GM12872 (cell line): ENCODE measurements around the gene NRK.

ENCODE experiments used
- CTCF ChIP-seq: IDR thresholded peaks from 3 replicates; pipeline ENCODE4 v1.5.1; 2011; ENCODE audit warnings: low read depth, mild to moderate bottlenecking, low read length, moderate library complexity; ENCODE audit not compliant: insufficient read depth

The NRK gene

GRCh38 chrX:105821471-105822121 is 743 bp upstream of the NRK start:
- no peak for TF ChIP-seq CTCF

DNA sequence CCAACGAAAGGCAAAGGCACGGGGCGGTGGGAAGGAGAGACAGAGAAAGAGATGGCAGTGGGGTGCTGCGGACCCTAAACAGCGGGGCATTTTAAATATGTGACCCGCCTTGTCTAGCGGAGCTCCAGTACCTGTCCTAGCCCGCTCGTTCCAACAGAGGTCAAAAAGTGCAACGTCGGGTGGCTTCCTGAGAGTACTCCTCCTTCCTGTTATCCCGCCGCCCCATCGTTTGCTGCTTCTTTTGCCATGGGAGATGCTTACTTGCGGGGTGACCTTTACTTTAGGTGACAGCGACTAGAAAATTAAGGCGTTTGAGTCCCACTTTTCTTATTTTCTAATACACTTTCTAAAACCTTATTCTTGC is 735 bp downstream of the NRK start:
- no peak for TF ChIP-seq CTCF

GRCh38 chrX:105829011-105829410 is 6.7 kb downstream of the NRK start:
- TF ChIP-seq CTCF = no peak

DNA sequence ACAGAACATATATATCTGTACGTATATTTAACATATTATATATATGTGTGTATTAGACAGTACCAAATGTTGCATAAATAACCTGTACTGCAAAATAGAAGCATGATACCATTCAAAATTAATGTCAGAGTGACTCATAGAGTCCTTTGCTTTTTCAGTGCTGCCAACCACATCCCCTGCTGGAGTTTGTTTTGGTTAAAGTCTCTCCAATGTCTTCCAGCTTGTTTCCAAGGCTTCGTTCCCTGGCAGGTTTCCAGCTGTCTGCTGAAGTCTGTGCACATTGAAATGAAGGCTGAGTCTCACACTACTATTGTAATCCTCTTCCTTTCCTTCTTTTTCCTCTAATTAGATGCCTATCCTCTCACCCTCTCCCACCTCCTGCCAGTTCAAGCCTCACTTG is 14.9 kb downstream of the NRK start:
- TF ChIP-seq CTCF = no peak

DNA sequence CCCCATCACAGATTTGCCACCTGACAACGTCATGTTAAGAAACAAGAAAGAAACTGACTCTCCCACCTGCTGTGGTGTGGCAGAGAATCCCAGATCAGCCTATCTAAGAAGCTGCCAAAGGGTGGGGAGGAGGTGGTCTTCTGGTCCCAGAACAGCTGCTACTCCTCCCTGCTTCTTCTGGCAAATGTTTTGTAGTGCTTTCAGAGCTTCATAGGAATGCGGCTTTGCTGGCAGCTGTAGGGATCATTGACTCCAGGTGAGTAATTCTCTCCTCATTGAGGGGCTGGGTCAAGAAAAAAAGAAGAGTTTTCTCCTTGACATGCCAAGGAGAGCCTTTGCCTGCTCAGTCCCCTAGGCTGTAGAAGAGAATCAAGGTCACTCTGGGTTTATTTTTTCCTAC is 23.3 kb downstream of the NRK start:
- TF ChIP-seq CTCF = no peak

GRCh38 chrX:105865709-105866108 is 43.4 kb downstream of the NRK start:
- TF ChIP-seq CTCF = no peak

GRCh38 chrX:105869701-105870100 is 47.4 kb downstream of the NRK start:
- no peak for TF ChIP-seq CTCF
